Dendritic cell treated with granulocyte-macrophage colony-stimulating factor and Interleukin-4, amounts not matched to agents 40 ng/mL and 50 ng/mL, for 4 days (primary cell): ENCODE data around the gene COL23A1.

ENCODE experiments used
- H3K27ac Mint-ChIP-seq: one replicate; pipeline ENCODE4 v1.8.0; 2022; ENCODE audit warnings: mild to moderate bottlenecking, mixed read lengths
- H3K27me3 Mint-ChIP-seq: one replicate; pipeline ENCODE4 v1.8.0; 2022; ENCODE audit warnings: mild to moderate bottlenecking, mixed read lengths
- H3K36me3 Mint-ChIP-seq: one replicate; pipeline ENCODE4 v1.8.0; 2022; ENCODE audit warnings: low read depth, mixed read lengths
- H3K4me1 Mint-ChIP-seq: one replicate; pipeline ENCODE4 v1.8.0; 2022; ENCODE audit warnings: low read depth, mixed read lengths
- H3K4me3 Mint-ChIP-seq: one replicate; pipeline ENCODE4 v1.8.0; 2022; ENCODE audit warnings: mild to moderate bottlenecking, moderate library complexity, mixed read lengths
- H3K9me3 Mint-ChIP-seq: one replicate; pipeline ENCODE4 v1.8.0; 2022; ENCODE audit warnings: mixed read lengths
- intact Hi-C: fragments of 100-400 bp; cut with micrococcal nuclease; formaldehyde crosslinking; loops from one replicate; pipeline ENCODE4 v1.15.0; 2022

COL23A1 gene

GRCh38 chr5:178252258-178252657 lies 337.9 kb downstream of the COL23A1 start:
- Mint-ChIP-seq H3K27ac (no peak overlapping the region), H3K36me3 (no peaks in the 10 kb centered on the region), H3K27me3 (no peaks in the 10 kb centered on the region), H3K9me3 (no peaks in the 10 kb centered on the region), H3K4me3 (no peak overlapping the region), H3K4me1 (peaks cover 5% of the 10 kb centered on the region)
- intact Hi-C loops: no loop called here

- Mint-ChIP-seq H3K27me3 (no peaks in the 10 kb centered on the region), H3K4me3 (no peak overlapping the region), H3K36me3 (no peaks in the 10 kb centered on the region), H3K4me1 (peaks cover 5% of the 10 kb centered on the region), H3K9me3 (no peaks in the 10 kb centered on the region), H3K27ac (no peak overlapping the region)
- intact Hi-C loops: no loop called here
Measured at GRCh38 chr5:178250263-178250662, 339.9 kb downstream of the COL23A1 start.

DNA sequence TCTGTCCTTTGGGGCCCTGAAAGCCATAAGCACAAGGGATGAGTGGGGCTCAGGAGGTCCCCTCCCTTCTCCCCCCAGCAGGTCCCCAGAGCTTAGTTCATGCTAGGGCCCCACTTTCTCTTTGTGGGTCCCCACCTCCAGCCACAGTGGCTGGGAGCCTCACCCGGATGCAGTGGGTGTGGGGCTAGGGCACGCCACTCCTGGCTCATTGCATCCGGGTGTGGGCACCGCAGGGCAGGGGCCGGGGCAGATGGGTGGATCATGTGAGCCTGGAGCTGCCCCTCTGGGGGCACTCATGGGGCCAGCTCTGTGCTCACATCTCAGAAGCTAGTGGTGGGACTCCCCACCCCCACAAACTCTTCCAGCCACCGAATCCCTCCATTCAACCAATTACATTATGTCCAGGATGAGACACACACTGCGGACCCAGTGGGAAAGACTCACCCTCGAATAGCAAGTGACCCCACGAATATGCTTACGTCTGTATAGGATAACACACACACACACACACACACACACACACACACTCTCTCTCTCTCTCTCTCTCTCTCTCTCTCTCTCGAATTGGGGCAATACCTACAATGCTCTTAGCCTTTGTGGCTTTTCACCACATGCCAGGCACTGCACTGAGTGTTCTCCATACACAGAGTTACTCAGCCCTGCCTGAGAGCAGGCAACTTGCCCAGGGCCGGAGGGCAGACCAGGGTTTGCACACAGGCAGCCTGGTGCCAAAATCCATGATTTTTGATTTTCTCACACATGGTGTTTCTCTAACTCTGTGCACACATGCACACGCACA lies 340.8 kb downstream of the COL23A1 start:
- H3K27ac Mint-ChIP-seq: no peak overlapping the region
- H3K4me1 Mint-ChIP-seq: peaks cover 6% of the 10 kb centered on the region
- H3K9me3 Mint-ChIP-seq: no peaks in the 10 kb centered on the region
- no peaks in the 10 kb centered on the region for H3K36me3 Mint-ChIP-seq
- no peaks in the 10 kb centered on the region for H3K27me3 Mint-ChIP-seq
- intact Hi-C loops: no loop called here
- H3K4me3 Mint-ChIP-seq: no peak overlapping the region

- Mint-ChIP-seq H3K27ac (no peak overlapping the region), H3K9me3 (no peaks in the 10 kb centered on the region), H3K27me3 (no peaks in the 10 kb centered on the region), H3K4me1 (peaks cover 13% of the 10 kb centered on the region), H3K4me3 (no peak overlapping the region), H3K36me3 (no peaks in the 10 kb centered on the region)
- intact Hi-C loops: no loop called here
Measured at GRCh38 chr5:178248750-178249149, 341.4 kb downstream of the COL23A1 start.

DNA sequence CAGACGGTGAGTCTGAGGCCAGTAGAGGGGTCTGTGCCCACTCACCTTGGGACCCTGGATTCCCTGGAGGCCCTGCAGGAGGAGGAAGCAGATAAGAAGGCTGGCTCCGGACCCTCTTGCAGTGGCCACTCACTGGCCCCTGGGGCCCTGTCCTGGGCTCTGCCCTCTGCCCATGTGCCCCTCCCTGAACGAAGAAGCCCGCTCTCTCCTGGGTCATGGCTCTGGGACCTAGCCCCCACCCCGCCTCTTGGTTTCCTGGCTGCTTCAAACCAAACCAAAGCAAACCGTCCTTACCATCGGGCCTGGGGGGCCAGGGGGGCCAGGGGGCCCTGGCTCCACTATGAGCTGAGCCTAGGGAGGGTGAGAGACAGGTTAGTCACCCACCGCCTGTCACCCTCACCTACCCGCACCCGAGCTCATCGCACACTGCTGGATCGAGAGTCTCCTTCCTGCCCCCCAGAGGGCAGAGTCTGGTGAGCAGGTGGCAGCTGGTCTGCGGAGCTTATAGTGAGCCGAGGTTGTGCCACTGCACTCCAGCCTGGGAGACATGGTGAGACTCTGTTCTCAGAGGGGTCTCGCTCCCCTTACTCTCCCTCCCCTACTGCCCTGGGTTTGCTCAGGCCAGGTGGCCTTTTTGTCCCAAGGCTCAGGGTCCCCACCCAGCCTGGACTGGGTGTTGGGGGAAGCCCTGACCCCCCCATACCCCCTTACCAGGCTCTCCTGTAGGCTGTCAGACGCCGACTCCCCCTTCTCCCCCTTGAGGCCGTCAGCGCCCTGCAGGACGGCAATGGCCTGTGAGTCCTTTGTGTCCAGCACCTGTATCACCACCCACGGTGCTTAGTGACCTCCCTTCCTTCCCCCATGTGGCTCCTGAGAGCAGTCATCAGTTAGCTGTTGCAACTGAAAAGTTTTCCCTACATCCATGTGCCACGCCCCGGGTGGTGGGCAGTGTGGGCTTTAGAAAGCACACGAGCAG lies 342.4 kb downstream of the COL23A1 start:
- Mint-ChIP-seq H3K9me3 (no peaks in the 10 kb centered on the region), H3K4me3 (no peak overlapping the region), H3K4me1 (peaks cover 16% of the 10 kb centered on the region), H3K27ac (no peak overlapping the region), H3K27me3 (no peaks in the 10 kb centered on the region), H3K36me3 (no peaks in the 10 kb centered on the region)
- intact Hi-C loops: no loop called here

- no peaks in the 10 kb centered on the region for H3K9me3 Mint-ChIP-seq
- H3K27ac Mint-ChIP-seq: no peak overlapping the region
- intact Hi-C loops: no loop called here
- peaks cover 25% of the 10 kb centered on the region for H3K4me1 Mint-ChIP-seq
- H3K27me3 Mint-ChIP-seq: no peaks in the 10 kb centered on the region
- no peak overlapping the region for H3K4me3 Mint-ChIP-seq
- no peaks in the 10 kb centered on the region for H3K36me3 Mint-ChIP-seq
Measured at GRCh38 chr5:178246624-178247279, 343.4 kb downstream of the COL23A1 start.

DNA sequence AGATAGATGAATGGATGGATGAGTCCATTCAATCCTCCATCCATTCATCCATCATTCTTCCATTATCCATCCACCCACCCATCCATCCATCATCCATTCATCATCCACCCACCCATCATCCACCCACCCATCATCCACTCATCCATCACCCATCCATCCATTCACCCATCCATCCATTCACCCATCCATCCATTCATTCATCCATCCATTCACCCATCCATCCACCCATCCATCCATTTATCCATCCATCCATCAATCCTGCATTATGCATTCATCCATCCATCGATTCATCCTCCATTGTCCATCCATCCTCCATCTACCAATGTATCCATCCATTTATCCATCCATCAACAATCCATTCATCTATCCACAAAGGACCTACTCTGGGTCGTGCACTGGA lies 344.8 kb downstream of the COL23A1 start:
- Mint-ChIP-seq H3K27me3 (no peaks in the 10 kb centered on the region), H3K36me3 (no peaks in the 10 kb centered on the region), H3K4me1 (peaks cover 39% of the 10 kb centered on the region), H3K27ac (no peak overlapping the region), H3K9me3 (no peaks in the 10 kb centered on the region), H3K4me3 (no peak overlapping the region)
- intact Hi-C loops: no loop called here

- intact Hi-C loops: no loop called here
- Mint-ChIP-seq H3K4me1 (peaks cover 44% of the 10 kb centered on the region), H3K36me3 (no peaks in the 10 kb centered on the region), H3K27me3 (no peaks in the 10 kb centered on the region), H3K4me3 (no peak overlapping the region), H3K27ac (peak overlapping the region; percentile 25), H3K9me3 (no peaks in the 10 kb centered on the region)
Measured at GRCh38 chr5:178244576-178244975, 345.6 kb downstream of the COL23A1 start.

- H3K36me3 Mint-ChIP-seq: no peaks in the 10 kb centered on the region
- intact Hi-C loops: no loop called here
- H3K27me3 Mint-ChIP-seq: no peaks in the 10 kb centered on the region
- no peak overlapping the region for H3K4me3 Mint-ChIP-seq
- H3K9me3 Mint-ChIP-seq: no peaks in the 10 kb centered on the region
- H3K4me1 Mint-ChIP-seq: peaks cover 63% of the 10 kb centered on the region
- peak overlapping the region; percentile 94 for H3K27ac Mint-ChIP-seq
Measured at GRCh38 chr5:178242416-178242815, 347.8 kb downstream of the COL23A1 start.

DNA sequence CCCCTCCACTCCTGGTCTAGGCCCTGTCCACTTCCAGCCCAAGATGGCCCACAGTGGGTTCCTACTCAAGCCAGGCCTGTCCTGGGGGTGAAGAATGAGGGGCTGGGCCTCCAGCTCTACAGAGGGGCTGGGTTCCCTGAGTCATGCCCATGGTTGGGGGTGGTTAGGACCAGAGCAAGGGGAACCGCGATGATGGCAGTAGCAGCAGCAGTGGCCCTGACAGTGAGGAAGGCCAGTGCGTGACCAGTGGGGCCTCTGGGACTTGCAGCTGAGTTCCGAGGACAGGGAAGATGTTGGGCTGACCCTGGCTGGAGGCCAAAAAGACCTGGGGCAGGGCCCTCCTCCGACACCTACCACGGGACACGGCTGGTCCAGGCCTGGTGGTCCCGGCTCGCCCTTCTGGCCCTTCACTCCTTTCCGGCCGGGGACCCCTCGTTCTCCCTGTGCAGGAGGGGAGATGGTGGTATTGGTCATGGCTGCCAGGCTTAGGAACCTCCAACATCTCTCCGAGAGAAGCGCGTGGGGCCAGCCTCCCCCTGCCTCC lies 348.4 kb downstream of the COL23A1 start:
- intact Hi-C loops: no loop called here
- Mint-ChIP-seq H3K27me3 (no peaks in the 10 kb centered on the region), H3K4me3 (no peak overlapping the region), H3K9me3 (no peaks in the 10 kb centered on the region), H3K27ac (peak overlapping the region; percentile 94), H3K4me1 (peaks cover 69% of the 10 kb centered on the region), H3K36me3 (no peaks in the 10 kb centered on the region)

GRCh38 chr5:178241231-178241663 lies 348.9 kb downstream of the COL23A1 start:
- Mint-ChIP-seq H3K27ac (peak overlapping the region; percentile 94), H3K27me3 (no peaks in the 10 kb centered on the region), H3K9me3 (no peaks in the 10 kb centered on the region), H3K36me3 (no peaks in the 10 kb centered on the region), H3K4me1 (peaks cover 74% of the 10 kb centered on the region), H3K4me3 (peak overlapping the region; percentile 37)
- intact Hi-C loops: no loop called here

GRCh38 chr5:178240766-178241165 lies 349.4 kb downstream of the COL23A1 start:
- Mint-ChIP-seq H3K9me3 (no peaks in the 10 kb centered on the region), H3K4me3 (peak overlapping the region; percentile 37), H3K4me1 (peaks cover 79% of the 10 kb centered on the region)

GRCh38 chr5:178240341-178240741 lies 349.9 kb downstream of the COL23A1 start:
- no peaks in the 10 kb centered on the region for H3K36me3 Mint-ChIP-seq
- peak overlapping the region; percentile 52 for H3K4me3 Mint-ChIP-seq
- intact Hi-C loops: no loop called here
- no peaks in the 10 kb centered on the region for H3K9me3 Mint-ChIP-seq
- H3K27me3 Mint-ChIP-seq: no peaks in the 10 kb centered on the region
- peak overlapping the region; percentile 94 for H3K27ac Mint-ChIP-seq
- peaks cover 83% of the 10 kb centered on the region for H3K4me1 Mint-ChIP-seq

More at GRCh38 chr5:178240766-178241165, 349.4 kb downstream of the COL23A1 start:
- Mint-ChIP-seq H3K36me3 (no peaks in the 10 kb centered on the region), H3K27me3 (no peaks in the 10 kb centered on the region), H3K27ac (peak overlapping the region; percentile 94)
- intact Hi-C loops: no loop called here
